ENCODE data around the gene GPN2.
"Not testable (repeated sequence)": the region's sequence is repeated elsewhere in the genome, so short reads cannot be mapped to it uniquely, and the experiment has no call there.

Gene GPN2

DNA sequence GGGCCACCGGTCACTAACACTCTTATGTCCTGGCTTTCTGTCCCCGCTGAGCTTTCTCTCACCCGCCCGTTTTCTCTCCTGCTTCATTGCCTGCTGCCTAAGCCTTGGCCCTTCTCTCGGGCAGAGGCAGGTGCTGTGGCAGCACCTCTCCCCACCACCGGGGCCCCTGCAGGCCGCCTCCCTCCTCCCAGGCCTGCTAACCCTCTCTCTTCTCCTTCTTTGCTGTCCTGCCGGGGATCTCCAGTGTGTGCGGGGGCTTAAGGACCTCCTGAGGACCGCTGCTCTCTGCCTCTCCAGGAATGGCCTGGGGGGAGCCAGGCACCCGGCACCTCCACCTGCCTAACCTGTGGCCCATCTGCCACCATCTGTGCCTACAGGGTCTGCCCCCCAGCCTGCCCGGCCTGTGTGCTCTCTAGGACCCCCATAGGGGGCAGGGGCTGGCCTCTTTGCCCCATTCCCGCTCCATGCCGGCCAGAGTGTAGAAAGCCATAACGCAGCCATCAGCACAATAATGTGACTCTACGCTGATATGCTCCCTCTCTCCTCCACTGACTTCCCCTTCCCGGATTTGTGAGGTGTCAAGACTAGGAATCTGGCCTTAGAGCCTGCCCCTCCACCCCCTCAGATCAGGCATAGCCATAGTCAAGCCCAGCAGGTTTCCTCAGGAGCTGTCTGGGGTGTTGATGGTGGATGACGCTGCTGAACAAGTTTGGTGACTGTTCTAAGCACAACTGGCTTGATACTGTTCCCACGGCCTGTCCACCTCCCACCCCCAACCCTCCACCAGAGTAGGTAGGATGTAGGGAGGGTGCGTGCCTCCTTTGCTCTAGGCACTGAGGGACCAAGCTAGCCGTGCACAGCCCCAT is 33.2 kb downstream of the GPN2 start:
- DNase-seq = no peak

DNA sequence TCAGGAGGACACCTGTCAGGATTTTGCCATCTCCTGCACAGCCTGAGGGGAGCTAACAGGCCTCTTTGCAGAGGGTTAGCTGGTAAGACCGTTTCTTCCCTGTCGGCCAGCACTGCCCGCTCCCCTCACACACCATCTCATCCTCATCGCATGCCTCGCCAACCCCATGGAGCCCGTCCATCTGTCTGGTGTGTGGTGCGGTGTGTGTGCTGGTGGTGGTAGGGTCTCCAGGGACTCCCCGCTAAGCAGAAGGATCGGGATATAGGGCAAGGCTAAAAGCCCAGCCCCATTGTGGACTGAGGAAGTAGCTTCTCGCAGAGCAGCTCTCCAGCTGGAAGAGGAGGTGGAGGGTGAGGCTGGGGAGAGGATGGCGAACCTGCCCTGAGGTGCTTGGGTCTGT is 33.9 kb downstream of the GPN2 start:
- no peak for DNase-seq

DNA sequence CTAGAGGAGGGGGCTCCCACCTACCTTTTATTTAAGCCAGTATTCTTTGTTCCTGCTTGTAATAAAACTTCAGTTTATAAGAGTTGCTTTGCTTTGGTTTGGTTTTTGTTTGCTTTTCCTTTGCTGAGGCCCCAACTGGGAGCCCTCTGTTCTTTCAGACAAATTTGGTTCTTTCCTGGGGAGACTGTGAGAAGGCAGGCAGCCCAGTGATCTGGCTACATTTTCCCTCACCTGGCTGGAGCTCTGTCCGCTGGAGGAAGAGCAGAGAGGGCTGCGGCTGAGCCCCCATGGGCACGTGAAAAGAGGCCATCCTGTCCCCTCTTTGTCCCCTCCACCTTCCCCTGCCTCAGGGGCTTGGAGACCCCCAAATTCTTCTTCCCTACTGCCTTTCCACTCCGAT is 34.4 kb downstream of the GPN2 start:
- no peak for DNase-seq

DNA sequence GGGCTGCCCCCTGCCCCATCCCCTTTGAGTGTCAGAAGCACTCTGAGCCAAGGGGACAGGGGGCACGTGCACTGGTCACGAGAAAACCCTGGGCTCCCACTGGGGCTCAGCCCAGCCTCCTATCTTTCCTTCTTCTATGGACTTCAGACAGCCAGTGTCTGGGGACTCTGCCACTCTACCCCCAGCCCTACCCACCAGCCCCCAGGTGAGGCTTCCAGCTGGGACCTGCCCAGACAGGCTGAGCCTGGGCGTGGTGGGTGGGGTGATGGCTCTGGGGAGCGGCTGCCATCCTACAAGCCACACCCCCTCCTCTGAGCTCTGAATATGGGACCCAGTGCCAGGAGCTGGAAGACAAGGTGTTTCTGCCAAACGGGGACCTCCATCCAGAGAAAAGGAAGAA is 35.2 kb downstream of the GPN2 start:
- DNase-seq = peak; percentile 58

DNA sequence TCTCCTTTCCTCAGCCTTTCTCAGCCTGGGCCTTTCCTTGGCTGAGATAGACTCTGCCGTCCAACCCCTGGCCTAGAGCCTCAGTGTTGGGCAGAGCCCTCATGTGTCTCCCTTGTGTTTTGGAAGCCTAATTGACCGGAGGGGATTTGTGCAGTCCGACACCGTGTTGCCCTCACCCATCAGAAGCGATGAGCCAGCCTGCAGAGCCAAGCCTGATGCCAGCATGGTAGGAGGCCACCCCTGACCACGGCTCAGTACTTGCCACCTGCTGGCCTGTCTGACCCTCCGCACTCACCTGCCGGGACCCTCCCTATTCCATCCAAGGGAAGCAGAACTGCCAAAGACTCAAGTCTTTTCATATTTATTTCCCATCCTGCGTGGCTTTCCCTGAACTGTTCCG is 36.5 kb downstream of the GPN2 start:
- DNase-seq = no peak

DNA sequence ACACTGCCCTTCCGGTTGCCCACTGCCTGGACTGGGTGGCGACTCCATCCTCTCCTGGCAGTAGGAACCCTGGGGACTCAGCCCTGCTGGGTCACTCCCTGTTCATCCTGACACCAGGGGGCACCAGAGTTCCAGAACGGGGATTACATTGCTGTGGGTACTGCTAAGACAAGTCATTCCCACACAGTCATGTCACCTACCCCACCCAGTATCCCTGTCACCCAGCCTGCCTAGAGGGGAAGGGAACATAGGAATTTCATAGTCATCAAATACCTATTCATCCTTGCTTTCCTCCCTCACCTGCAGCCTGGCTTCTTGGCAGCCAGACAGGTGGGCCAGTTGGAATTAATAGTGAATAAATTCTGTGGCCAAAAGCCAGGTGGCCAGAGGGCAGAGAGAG is 36.9 kb downstream of the GPN2 start:
- DNase-seq = peak; percentile 91

DNA sequence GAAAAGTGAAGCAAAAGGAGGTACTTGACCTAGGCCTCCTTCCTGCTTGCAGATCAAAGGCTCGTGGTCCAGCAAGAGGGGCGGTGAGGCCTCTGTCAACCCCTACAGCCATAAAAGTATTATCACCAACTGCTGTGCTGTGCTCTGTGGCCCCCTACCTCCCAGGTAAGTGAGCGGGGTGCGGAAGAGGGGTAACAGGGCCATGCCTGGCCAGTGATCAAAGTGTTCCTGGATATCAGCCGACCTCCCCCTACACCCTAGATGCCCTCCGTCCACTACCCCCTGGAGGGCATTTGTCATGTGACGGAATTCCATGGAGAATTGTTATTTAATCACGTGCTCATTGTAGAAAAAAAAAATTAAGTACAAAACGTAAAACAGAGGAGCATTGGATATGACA is 37.4 kb downstream of the GPN2 start:
- DNase-seq = no peak

DNA sequence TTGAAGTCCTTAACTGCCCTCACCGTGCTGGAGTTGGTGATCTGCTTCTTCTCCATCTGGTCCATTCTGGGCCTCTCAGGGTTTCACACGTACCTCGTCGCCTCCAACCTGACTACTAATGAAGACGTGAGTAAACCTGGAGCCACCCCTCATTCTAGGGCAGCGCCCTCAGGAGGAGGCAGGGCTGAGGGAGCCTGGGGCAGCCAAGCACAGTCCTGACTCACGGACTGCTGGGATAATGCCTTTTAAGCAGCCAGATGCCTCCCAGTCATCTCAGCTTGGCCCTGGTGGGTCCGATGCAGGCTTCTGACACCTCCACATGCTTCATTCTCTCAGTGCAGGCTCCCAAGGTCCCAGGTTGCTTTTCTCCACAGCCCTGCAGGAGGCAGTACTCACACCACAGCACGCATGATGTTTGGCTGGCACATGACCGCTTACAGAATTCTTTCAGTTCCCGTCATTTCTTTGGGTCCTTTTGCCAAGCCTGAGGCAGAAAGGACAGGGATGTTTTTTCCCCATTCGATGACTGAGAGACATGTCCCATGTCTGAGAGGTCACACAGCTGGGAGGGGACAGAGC is 38.9 kb downstream of the GPN2 start:
- DNase-seq = no peak

DNA sequence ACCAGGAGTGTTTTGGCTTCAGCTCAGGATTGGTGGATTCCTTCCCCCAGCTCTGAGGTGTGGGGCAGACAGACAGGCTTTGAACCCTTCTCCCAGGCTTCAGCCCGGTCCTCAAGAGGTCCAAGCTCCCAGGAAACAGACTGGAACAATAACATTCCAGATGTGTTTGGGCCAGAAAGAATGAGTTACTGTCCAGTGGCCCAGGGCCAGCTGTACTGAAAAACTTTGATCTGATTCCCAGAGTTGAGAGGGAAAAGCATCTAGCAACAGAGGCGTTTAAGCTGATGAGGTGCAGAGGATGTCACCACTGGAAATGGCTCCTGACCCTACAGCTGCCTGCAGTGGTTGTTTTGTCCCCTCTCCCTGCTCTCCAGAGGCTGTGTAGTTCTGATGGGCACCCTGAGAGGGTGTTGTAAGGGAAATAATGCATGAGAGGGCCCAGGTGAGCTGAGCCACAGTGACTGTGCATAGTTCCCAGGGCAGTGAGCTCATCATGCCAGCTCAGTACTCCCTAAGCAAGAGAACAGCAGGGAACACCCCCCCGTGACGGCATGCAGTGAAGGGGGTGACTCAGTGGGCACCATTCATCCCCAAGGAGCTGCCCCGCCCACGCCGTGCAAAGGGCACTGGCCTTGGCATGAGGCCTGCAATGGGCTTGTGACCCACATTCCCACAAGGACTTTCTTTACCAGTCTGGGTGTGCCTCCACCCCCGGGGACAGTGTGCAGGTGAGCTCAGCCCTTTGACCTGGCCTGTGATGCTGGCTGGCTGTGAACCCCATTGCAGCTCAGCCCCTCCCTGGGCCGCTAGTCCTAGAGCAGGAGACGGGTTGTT is 40.9 kb downstream of the GPN2 start:
- no peak for DNase-seq

DNA sequence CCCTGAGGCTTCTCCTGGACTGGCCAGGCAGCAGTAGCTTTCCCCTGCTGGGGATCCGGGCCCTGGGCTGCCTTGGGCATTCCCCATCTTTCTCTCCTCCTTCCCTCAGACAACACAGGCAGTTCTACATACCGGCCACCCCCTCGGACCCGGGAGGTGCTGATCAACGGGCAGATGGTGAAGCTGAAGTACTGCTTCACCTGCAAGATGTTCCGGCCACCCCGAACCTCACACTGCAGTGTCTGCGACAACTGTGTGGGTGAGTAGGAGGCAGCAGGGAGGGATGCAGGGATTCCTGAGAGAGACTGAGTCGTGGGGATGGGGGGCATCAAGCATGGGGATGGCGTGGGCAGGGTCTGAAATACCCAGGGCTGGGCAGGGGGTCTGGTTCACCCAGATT is 41.6 kb downstream of the GPN2 start:
- DNase-seq = no peak

DNA sequence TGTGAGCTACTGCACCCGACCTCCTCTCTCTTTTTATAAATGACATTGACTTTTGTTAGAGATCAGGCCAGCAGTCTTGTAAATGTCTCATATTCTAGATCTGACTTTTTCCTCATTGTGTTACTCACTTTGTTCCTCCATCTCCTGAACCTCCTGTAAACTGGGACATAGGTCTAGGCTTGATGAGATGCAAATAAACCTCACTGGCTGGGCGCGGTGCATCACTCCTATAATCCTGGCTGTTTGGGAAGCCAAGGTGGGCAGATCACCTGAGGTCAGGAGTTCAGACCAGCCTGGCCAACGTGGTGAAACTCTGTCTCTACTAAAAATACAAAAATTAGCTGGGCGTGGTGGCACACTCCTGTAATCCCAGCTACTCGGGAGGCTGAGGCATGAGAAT is 42.3 kb downstream of the GPN2 start:
- not testable (repeated sequence) for DNase-seq

DNA sequence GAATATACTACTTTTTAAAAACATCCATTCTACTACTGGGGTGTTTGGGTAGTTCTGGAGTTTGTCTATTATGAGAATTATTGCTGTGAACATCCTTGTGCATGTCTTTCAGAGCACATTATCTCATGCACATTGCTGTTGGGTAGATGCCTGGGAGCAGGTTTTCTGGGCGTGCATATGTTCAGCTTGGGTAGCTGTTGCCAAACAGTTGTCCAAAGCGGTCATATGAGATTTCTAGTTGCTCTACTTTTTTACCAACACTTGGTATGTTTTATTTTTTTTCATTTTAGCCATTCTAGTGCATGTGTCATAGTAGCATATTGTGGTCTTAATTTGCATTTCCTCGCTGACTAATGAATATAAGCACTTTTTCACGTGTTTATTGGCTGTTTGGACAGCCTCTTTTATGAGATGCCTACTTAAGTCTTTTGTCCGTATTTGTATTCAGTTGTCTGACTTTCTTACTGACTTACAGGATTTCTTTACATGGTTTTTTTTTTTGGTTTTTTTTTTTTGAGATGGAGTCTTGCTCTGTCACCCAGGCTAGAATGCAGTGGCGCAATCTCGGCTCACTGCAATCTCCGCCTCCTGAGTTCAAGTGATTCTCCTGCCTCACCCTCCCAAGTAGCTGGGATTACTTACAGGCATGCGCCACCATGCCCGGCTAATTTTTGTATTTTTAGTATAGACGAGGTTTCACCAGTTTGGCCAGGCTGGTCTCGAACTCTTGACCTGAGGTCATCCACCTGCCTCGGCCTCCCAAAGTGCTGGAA is 45.5 kb downstream of the GPN2 start:
- no peak for DNase-seq

DNA sequence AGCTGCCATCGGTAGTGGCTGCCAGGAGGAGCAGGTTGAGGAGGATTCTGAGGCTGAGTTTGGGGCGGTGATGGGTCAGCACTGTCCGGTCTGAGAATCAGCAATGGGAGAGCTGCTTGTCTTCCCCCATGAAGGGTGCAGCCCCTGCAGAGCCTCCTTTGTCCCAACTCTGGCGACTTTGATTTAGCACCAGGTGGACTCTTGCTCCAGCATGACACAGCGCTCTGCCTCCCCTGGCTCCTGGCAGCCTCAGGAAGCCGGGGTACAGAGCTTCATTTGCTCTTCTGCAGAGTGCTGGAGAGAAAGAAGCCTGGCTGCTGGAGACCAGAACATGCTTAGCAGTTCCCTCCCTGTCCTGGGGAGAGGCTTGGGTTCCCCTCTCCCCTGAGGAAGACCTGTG is 50.3 kb downstream of the GPN2 start:
- DNase-seq = no peak

DNA sequence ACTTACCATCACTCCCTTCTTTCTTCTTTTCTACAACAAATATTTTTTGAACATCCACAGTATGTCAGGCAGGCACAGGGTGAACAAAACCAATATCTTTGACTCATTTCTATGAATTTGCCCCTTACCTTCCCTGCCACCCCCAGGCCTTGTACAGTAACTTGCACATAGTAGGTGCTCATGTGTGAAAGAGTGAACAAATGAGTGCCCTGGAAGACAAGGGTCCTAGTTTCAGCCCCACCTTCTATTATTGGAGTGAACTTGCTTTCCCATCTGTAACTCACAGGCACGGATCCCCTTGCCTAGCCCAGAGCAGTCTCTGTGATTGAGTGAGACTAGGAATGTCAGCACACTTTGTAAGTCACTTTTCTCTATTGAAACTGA is 50.8 kb downstream of the GPN2 start:
- no peak for DNase-seq

DNA sequence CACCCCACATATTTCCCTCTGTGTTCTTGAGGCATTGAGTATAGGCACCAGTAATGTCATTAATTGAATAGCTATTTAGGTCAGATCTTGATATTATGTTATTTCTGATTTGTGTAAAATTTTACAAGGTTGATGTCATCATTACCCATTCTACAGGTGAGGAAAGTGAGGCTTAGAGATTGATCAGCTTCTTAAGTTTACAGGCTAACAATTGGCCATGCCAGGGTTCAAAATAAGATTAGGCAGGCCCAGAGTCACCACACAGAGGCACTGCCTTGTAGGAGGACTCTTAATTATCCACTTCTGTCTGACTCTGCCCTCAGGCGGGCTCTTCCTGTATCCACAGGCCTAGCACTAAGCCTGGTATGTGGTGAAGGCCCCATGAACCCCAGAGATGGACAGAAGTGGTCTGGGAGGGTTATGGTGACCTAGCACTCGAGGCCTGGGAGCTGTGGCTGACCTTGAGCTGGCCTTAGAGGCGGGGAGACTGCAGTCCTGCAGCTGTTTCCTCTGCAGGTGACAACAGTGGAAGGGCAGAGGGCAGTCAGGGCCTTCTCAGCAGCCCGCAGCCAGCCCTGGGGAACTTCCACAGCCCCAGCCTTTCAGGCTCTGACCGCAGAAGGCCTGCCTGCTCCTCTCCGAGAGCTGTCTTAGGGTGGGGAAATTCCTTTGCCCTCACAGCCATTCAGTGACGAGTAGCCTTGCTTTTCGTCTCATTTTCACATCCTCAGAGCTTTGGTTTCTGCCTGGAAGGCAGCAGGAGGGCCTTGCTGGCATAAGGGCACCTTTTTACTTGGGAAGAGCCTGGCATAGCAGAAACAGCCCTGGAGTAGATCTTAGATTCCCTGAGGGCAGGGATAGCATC is 51.4 kb downstream of the GPN2 start:
- no peak for DNase-seq

DNA sequence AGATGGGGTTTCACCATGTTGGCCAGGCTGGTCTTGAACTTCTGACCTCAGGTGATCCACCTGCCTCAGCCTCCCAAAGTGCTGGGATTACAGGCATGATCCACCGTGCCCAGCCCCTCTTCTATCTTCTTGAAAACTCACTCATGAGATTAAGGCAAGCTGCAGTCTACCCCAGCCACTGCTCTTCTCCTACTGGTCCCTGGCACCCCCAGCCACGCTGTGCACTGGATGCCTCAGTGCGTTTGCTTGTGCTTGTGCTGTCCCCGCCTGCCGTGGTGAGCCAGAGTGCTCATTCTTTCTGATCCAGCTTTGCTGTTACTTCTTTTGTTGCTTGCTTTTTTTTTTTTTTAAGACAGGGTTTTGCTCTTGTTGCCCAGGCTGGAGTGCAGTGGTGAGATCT is 52.4 kb downstream of the GPN2 start:
- not testable (repeated sequence) for DNase-seq

DNA sequence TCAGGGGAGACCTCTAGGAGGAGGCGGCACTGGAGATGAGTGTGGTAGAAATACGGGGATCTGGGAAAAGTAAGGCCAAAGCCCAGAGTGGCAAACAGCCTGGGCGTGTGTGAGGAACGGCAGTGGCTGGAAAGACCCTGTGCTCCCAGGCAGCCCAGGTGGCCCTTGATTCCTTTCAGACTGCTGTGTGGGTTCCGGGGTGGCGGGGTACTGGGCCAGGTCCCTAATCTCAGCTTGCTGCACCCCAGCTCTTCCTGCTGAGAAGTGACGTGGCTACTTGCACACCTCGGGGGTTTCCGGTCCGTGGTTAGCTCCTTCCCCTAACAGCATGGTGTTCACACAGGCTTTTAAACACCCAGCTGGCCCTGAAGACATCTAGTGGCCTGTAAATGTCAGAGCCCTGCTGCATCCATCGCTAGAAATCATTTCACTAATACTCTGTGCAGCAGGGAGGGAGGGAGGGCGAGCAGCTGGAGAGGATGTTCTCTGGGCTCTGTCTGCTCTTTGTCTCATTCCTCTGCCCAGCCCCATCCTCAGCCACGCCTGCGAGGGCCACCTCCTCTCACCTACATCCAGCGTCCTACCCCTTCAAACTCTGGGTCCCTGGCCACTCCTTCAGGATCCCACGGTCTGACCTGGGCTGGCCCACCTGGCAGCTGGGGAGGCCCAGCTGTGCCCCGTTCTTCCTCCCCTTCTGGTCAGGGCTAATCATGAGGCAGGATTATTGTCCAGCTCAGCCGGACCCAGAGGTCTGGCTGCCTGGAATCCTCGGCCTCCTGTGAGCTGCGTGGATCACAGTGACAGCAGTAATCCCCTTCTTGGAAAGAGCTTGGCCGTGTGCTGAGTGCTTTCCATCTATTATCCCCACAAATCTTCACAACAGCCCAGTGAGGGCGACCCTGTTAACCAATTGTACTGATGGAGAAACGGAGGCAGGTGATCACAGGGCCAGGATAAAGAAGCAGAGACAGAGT is 56.4 kb downstream of the GPN2 start:
- DNase-seq = peak; percentile 75

DNA sequence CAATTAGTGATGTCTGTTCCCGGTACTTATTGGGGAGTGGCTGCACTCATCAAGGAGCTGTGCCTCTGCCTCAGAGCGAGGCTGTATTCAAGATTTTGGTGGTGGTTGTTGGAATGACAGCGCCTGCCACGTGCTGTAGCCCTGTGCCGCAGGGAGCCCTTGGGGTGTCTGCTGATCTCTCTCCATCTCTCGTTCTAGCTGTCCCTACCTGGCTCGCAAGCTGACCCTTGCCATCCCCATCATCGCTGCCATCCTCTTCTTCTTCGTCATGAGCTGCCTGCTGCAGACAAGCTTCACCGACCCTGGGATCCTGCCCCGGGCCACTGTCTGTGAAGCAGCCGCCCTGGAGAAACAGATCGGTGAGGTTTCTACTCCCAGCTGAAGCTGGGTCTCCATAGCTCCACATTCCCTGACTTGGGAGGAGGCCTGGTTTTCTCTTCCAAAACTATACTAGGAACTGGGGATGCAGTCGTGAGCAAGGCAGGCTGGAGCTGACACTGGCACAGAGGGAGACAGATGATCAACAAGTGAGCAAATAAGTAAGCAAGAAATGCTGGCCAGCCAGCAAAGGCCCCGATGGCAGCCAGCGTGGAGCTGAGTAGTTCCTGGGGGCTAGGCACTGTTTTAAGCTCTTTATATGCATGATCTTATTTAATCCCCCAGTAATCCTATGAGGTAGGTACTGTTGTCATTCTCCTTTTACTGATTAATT is 57.7 kb downstream of the GPN2 start:
- no peak for DNase-seq

DNA sequence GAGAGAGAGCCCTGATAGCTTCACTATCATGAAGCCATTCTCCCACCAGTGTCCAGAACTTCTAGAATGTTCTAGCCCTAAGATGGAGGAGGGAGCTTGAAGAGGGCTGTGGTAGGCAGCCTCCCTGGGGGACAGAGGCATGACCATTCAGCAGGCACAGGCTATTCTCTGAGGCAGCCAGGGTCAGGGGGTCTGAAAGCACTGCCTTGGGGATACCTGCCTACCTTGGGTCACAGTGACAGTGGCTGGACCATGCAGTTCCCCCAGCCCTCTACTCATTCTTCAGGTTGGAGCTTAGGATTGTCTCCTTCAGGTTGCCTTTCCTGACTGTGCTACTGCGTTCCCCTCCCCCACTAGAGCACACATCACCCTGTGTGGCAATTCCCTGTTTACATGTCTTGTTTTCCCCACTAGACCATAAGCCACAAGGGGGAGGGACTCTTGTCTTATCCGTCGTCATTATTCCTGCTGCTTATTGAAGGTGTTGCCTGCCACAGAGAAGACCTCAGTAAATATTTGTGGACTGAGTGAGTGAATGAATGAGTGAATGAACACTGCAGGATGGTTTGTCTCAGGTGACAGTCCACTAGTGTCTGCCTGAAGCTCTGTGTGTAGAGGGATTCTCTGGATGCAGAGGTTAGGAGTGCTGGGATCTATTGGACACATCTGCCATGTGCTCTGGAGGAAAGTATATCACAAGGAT is 58.4 kb downstream of the GPN2 start:
- no peak for DNase-seq

DNA sequence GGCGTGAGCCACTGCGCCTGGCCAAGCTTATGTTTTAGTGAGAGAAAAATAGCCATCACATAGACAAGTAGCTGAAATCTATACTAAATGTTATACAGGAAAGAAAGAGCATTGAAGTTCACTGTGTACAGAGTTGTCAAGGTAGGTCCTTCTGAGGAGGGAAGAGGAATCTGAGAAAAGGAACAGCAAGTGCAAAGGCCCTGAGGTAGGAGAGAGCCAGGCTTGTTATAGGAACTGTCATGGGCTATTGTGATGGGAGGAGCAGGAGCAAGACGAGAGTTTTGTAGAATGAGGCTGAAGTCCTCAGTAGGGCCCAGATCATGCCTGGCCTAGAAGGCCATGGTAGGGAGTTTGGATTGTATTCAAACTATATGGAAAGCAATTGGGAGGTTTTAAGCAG is 59.0 kb downstream of the GPN2 start:
- no peak for DNase-seq

Measured in hematopoietic multipotent progenitor cell treated with erythropoietin and hydrocortisone succinate and interleukin-3 and kit ligand, for 6 days (in vitro differentiated cells).